Thymus (tissue), 14 donors: Measurements from ENCODE around the gene CPXCR1. TPM values are rescaled to one million over a fixed set of nuclear protein-coding genes. Genes with fewer than 3 reads are reported as not detected.
"Not testable (repeated sequence)": the region's sequence is repeated elsewhere in the genome, so short reads cannot be mapped to it uniquely, and the experiment has no call there.

Source experiments
- DNase-seq, 9 donors: peaks; one replicate each; pipeline ENCODE4 v3.0.0-alpha.2; 2013; ENCODE audit warnings: low spot score in 9 of 9, low read depth in 6 of 9, missing footprints in 1 of 9
- H3K27ac ChIP-seq, 2 donors: one replicate each; pipeline ENCODE4 v1.5.1; 2013; ENCODE audit warnings: control low read depth in 1 of 2, low read depth in 1 of 2, low read length in 1 of 2, mild to moderate bottlenecking in 1 of 2, moderate library complexity in 1 of 2
- H3K27me3 ChIP-seq, 2 donors: one replicate each; pipeline ENCODE4 v1.5.1; 2013; ENCODE audit warnings: low read length in 1 of 2; ENCODE audit not compliant: control insufficient read depth in 2 of 2, insufficient read depth in 1 of 2
- H3K36me3 ChIP-seq, 2 donors: one replicate each; pipeline ENCODE4 v1.5.1; 2013; ENCODE audit warnings: low read length in 1 of 2, mild to moderate bottlenecking in 1 of 2, moderate library complexity in 1 of 2; ENCODE audit not compliant: control insufficient read depth in 2 of 2, insufficient read depth in 2 of 2
- H3K4me1 ChIP-seq, 2 donors: one replicate each; pipeline ENCODE4 v1.5.1; 2013; ENCODE audit warnings: low read length in 2 of 2; ENCODE audit not compliant: control insufficient read depth in 2 of 2, insufficient read depth in 2 of 2
- H3K4me3 ChIP-seq, 2 donors: one replicate each; pipeline ENCODE4 v1.5.1; 2013; ENCODE audit warnings: low read length in 2 of 2, control low read depth in 1 of 2, mild to moderate bottlenecking in 1 of 2
- H3K9me3 ChIP-seq, 2 donors: one replicate each; pipeline ENCODE4 v1.5.1; 2013; ENCODE audit warnings: low read length in 1 of 2, mild to moderate bottlenecking in 1 of 2; ENCODE audit not compliant: control insufficient read depth in 2 of 2, insufficient read depth in 1 of 2
- WGBS: extraction: QIAGEN DNeasy Blood & Tissue Kit; methylation state at CpG from one replicate; pipeline ENCODE4 v1.1.7; 2013; 5-methylcytosine and 5-hydroxymethylcytosine counted together
- long read RNA-seq, 10 donors: transcript quantifications; one replicate each; lab custom pipeline, GENCODE V29; 2026
- polyA plus RNA-seq: library from polyadenylated mRNA; stranded (reverse); fragments of 200-250 nt; gene quantifications from one replicate; pipeline ENCODE4 v1.2.3, GENCODE V29; 2013
- total RNA-seq: library from RNA; stranded (reverse); fragments of 120-200 nt; gene quantifications from one replicate; pipeline ENCODE4 v1.2.4, GENCODE V29; 2013
- donor health status: healthy.

Gene CPXCR1
- total RNA-seq (not detected), polyA plus RNA-seq (not detected)
- long read RNA-seq, donor 1, result 0 reads
- long read RNA-seq, donor 2, result 0 reads
- long read RNA-seq, donor 3, result 0 reads
- long read RNA-seq, donor 4, result 0 reads
- long read RNA-seq, donor 5, result 0 reads
- long read RNA-seq, donor 6, result 0 reads
- long read RNA-seq, donor 7, result 0 reads
- long read RNA-seq, donor 8, result 0 reads
- long read RNA-seq, donor 9, result 0 reads
- long read RNA-seq, donor 10, result 0 reads

DNA sequence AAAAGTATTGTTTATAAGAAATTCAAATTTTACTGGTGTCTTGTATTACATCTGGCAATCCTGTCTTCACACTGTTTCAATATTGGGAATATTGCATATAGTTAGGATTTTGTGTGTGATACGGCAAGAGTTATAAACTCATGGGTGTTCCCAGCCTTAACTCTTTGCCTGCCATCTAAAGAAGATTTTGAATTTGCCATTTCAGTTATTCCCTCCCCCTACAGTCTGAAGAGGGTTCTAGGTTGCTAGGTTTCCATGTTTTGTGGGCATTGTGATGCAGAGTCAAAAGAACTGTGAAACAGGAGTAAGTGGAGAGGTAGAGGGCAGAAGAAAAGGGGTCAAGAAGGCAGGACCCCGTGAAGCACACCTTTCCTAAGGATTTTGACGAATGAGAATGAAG is at the start of gene CPXCR1:
TSS of gene CPXCR1 (plus strand) at position 301 of the 400 bp plus-strand sequence. CDS start 6,190 bp downstream, outside the sequence.
- Histone ChIP-seq H3K4me3 (no peak within 1 kb of the TSS), H3K4me1 (no peaks in the 10 kb centered on the region), H3K36me3 (no peaks in the 10 kb centered on the region), H3K27ac (no peak within 1 kb of the TSS), H3K27me3 (no peaks in the 10 kb centered on the region), H3K9me3 (peaks cover 0 to 4% of the 10 kb centered on the region in 2 donors)
- no peak for DNase-seq
- 75% methylated on average over 3 of the region's 3 CpGs for WGBS

- WGBS, result 88% methylated on average over 4 of the region's 4 CpGs
- no peaks in the 10 kb centered on the region for H3K27me3 ChIP-seq
- H3K4me1 ChIP-seq, result no peaks in the 10 kb centered on the region
- H3K36me3 ChIP-seq, result no peaks in the 10 kb centered on the region
- no peak overlapping the region for H3K4me3 ChIP-seq
- DNase-seq, result no peak
- H3K27ac ChIP-seq, result no peak overlapping the region
- peaks cover 0 to 4% of the 10 kb centered on the region in 2 donors for H3K9me3 ChIP-seq
These were observed 11.2 kb upstream of the CPXCR1 start for GRCh38 chrX:88735835-88736234.

DNA sequence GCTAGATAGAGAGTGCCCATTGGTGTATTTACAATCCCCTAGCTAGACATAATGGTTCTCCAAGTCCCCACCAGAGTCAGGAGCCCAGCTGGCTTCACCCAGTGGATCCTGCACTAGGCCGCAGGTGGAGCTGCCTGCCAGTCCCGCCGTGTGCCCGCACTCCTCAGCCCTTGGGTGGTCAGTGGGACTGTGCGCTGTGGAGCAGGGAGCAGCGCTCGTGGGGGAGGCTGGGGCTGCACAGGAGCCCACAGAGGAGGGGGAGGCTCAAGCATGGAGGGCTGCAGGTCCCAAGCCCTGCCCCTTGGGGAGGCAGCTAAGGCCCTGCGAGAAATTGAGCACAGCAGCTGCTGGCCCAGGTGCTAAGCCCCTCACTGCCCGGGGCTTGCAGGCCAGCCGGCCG is 810 bp upstream of the CPXCR1 start:
- not testable (repeated sequence) for H3K4me1 ChIP-seq, H3K4me3 ChIP-seq, H3K36me3 ChIP-seq, H3K9me3 ChIP-seq, DNase-seq, H3K27me3 ChIP-seq, H3K27ac ChIP-seq
- WGBS, result 98% methylated on average over 11 of the region's 11 CpGs

DNA sequence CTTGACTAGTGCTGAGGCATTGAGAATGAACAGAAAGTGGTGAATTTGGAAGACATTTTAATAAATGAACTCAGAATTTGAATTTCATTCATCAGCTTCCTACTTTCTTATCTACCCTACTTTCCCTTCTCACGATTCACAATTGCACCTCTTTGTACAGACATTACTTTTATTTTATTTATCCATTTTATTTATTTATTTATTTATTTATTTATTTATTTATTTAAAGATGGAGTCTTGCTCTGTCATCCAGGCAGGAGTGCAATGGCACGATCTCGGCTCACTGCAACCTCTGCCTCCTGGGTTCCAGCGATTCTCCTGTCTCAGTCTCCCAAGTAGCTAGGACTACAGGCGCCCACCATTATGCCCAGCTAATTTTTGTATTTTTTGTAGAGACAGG is 5.3 kb downstream of the CPXCR1 start:
- H3K27me3 ChIP-seq, H3K9me3 ChIP-seq, H3K4me3 ChIP-seq, H3K27ac ChIP-seq, H3K4me1 ChIP-seq, H3K36me3 ChIP-seq, DNase-seq: not testable (repeated sequence)
- WGBS, result 96% methylated on average over 5 of the region's 5 CpGs

DNA sequence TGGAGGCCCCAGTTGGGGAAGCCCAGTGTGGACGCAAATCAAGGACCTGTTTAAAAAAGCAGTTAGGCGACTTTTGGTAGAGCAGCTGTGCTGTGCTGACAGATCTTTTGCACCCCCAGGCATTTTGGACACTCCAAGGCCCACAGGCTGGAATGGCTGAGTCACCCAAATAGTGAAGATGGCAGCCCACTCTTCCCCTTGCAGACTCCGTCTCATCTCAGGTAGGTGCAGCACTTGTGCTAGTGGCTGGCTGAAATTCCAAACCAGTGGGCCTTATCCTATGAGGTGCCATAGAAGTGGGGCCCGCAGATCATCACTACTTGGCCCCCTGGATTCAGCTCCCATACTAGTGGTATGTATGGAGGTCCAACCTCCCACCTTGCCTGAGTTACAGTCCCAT is 42.8 kb downstream of the CPXCR1 start:
- 96% methylated on average over 4 of the region's 4 CpGs for WGBS
- H3K27ac ChIP-seq, result no peak overlapping the region

More for the DNA sequence above, 42.8 kb downstream of the CPXCR1 start:
- no peak overlapping the region for H3K4me3 ChIP-seq
- no peaks in the 10 kb centered on the region for H3K4me1 ChIP-seq
- no peaks in the 10 kb centered on the region for H3K36me3 ChIP-seq
- H3K27me3 ChIP-seq, result no peaks in the 10 kb centered on the region
- peaks cover 0 to 9% of the 10 kb centered on the region in 2 donors for H3K9me3 ChIP-seq
- DNase-seq, result no peak
